Stimulated activated naive CD8-positive, alpha-beta T cell treated with anti-CD3 and anti-CD28 coated beads, Interleukin-15, Interleukin-2, amounts not matched to agents 100 U/mL and 50 U/mL, for 24 hours (primary cell): ENCODE measurements around the gene HECW1.

Source experiments
- ATAC-seq: fragments of 150-1000 bp; cut with Tn5 transposase; one replicate; pipeline ENCODE4 v1.10.0; 2021
- DNase-seq: peaks from one replicate; pipeline ENCODE4 v3.0.0; 2021

HECW1 gene

GRCh38 chr7:43439631-43440401 is 327.4 kb downstream of the HECW1 start:
- peak; percentile 40 for ATAC-seq
- peak; percentile 71 for DNase-seq

DNA sequence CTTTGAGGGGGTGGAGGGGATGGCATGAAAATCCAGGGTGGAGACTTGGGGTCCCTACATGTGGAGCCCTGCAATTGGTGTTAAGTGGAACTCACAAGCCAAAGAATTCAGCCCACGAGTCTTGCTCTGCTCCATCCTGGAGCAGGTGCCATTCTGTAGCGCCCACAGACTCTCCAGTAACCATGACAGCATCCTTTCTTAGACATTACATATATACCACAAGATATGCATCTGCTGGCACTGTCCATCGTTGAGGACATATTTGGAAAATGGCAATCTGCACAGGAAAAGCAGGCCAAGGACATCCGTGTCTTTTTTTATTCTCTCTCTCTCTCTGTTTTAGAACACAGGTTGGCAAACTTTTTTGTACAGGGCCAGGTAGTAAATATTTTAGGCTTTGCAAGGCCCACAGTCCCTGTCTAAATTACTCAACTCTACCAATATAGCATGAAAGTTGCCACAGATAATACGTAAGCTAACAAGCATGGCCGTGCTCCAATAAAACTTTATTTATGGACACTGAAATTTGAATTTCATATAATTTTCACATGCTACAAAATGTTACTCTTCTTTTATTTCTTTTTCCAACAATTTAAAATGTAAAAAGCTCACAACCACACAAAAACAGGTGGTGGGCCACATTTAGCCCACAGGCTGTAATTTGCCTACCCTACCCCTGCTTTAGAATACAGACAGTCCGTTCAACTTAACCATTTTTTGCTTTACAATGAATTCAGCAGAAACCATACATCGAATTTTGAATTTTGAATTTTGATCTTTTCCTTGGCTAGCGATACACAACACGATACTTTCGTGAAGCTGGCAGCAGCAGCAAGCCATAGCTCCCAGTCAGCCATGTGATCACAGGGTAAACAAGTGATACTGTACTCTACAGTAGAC is 329.0 kb downstream of the HECW1 start:
- ATAC-seq (no peak), DNase-seq (no peak)

DNA sequence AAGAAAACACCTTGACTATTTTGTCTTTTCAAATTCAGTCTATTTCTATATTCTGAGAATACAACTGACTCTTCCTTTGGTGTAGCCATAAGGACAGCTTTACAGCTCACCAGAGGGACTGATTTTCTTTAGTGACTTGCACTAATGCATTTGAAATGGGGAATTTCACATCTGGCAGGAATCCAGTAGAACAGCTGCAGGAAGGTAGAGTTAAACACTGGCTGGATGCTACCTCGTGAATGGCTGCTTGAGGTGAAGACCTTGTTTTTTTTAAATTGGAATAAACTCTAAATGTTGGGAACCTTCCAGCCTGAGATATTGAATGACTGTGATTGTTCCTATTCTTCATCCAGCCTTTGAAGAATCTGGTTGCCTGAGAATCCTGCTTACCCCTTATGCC is 330.9 kb downstream of the HECW1 start:
- DNase-seq, result no peak
- no peak for ATAC-seq

GRCh38 chr7:43444711-43445578 is 332.5 kb downstream of the HECW1 start:
- ATAC-seq (no peak), DNase-seq (no peak)

- ATAC-seq, result no peak
Observed at GRCh38 chr7:43449577-43449976, 337.1 kb downstream of the HECW1 start.

GRCh38 chr7:43450894-43451293 is 338.4 kb downstream of the HECW1 start:
- DNase-seq (no peak), ATAC-seq (no peak)

More at GRCh38 chr7:43449577-43449976, 337.1 kb downstream of the HECW1 start:
- DNase-seq, result no peak

DNA sequence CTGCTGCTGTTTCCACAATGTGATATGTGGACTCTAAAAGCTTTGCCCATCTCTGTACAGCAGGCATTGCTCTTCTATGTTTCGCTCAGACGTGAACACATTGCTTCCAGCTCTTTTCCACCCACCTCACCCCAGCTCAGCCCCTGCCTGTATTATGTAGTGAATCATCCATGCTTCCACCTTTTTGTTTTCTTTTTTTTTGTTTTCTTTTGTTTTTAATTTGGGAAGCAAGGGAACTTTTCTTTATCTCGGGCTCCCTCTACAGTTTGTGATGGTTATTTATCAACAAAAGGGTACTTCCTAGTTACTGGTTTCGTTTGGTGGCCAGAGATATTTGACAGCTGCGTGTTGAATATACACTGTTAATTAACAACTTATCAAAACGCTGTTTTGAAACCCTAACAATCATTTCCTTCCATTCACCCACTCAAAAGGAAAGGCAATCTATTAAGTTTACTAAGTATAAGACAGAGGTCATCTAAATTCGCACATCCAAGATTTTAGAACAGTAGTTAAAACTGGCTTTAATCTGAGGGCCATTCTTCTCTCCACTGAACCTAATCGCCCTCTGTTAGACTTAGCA is 342.6 kb downstream of the HECW1 start:
- no peak for DNase-seq
- no peak for ATAC-seq

- ATAC-seq (no peak), DNase-seq (no peak)
Observed at GRCh38 chr7:43456200-43456599, 343.8 kb downstream of the HECW1 start.

- no peak for ATAC-seq
Observed at GRCh38 chr7:43458330-43459018, 346.0 kb downstream of the HECW1 start.

DNA sequence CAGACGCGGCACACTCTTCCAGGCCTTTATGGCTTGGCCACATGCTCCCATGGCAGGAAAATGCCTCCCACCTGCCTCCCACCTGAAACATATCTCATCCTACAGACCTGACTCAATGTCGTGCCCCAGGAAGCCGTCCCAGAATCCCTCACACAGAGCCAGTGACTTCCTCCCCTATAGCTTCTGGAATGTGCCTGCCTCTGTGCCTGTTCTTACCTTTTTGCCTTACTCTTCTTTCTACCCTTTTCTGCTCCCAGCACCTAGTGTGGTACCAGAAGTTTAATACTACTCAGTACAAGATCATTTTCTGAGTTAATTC is 346.5 kb downstream of the HECW1 start:
- DNase-seq (no peak), ATAC-seq (no peak)

More at GRCh38 chr7:43458330-43459018, 346.0 kb downstream of the HECW1 start:
- no peak for DNase-seq

- ATAC-seq, result no peak
Observed at GRCh38 chr7:43460733-43461348, 348.4 kb downstream of the HECW1 start.

GRCh38 chr7:43461349-43462024 is 349.0 kb downstream of the HECW1 start:
- ATAC-seq (no peak), DNase-seq (no peak)

More at GRCh38 chr7:43460733-43461348, 348.4 kb downstream of the HECW1 start:
- no peak for DNase-seq

- DNase-seq (no peak), ATAC-seq (no peak)
Observed at GRCh38 chr7:43462836-43463235, 350.4 kb downstream of the HECW1 start.

DNA sequence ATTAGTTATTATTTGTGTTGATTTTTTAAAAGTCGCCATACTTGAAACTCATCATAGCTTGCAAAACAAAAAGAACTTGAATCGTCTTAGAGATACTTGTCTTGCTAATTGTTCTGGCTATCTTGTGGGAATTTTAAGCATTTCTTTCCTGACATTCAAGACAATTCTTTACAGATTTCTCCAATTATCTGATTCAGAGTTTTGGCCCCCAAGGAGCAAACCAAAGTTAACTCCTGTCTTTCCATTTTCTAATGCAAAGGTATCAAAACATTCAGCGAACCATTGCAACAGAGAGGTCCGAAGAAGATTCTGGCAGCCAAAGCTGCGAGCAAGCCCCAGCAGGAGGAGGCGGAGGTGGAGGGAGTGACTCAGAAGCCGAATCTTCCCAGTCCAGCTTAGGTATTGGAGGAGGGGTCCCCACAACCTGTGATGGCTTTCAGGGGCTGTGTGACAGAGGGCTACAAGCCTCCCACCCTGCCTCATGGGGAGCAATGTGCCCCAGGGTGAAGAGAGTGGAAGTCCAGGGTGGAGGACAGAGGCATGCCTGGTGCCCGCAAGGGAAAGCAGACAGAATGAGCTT is 351.0 kb downstream of the HECW1 start:
- ATAC-seq, result no peak
- no peak for DNase-seq

DNA sequence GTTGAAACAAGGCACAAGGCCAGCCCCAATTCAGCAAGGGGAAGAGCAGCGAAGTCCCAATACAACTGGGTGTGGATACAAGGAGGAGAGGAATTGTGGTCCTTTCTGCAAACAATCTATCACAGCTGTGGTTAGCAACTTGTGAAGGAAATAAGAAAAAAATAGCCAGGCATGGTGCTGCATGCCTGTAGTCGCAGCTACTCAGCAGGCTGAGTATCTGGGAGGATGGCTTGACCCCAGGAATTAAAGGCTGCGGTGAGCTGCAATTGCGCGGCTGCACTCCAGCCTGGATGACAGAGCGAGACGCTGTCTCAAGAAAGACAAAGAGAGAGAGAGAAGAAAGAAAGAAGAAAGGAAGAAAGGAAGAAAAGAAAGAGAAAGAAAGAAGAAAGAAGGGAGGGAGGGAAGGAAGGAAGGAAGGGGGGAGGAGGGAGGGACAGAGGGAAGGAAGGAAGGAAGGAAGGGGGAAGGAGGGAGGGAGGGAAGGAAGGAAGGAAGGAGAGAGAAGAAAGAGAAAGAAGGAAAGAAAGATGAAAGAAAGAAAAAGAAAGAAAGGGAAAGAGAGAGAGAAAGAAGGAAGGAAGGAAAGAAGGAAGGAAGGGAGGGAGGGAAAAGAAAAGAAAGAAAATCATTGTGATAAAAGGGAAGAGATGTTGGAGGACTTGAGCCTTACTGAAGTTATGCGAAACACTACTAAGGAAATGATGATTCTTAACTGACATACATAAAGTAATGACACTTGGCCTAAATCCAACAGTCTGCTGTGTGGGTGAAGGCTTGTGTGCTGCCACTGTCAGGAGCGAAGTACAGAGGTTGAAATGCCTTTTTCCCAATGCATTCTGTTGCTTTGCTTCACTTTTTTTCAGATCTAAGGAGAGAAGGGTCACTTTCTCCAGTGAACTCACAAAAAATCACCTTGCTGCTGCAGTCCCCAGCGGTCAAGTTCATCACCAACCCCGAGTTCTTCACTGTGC is 353.4 kb downstream of the HECW1 start:
- DNase-seq (no peak), ATAC-seq (no peak)

- ATAC-seq (no peak), DNase-seq (no peak)
Observed at GRCh38 chr7:43467406-43467805, 355.0 kb downstream of the HECW1 start.

DNA sequence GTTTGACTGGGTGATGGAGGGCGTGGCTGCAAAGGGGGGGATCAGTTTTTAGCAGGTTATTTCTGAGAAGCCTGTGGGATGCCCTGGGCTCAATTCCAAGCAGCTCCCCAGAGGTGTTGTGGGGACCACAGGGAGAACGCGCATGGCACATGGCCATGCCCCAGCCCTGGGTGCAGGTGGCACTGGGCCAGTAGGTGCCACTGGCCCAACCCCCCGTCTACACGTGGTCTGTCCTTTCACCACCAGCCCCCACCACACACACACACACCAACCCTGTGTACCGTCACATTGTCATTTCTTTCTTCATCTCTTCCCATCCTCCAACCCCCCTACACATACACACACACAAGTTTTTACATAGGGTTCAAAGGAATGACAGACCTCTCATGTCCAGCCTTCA is 355.4 kb downstream of the HECW1 start:
- ATAC-seq, result no peak
- DNase-seq, result no peak

DNA sequence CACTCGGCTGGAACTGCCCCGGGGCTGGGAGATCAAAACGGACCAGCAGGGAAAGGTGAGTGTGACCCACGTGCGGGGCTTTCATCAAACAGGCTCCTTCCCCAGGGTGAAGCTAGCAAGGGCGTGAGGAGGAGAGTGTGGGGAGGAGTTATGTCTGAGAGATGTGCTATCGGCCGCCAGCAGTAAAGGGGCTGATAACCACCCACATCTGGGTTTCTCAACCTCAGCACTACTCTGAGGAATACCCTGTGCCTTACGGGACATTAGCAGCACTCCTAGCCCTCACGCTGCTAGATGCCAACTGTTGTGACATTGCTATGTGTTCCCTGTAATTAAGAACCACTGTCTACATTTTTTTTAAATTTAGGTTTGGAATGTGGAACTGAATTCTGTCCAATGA is 356.6 kb downstream of the HECW1 start:
- no peak for ATAC-seq
- DNase-seq, result no peak

- no peak for DNase-seq
Observed at GRCh38 chr7:43470110-43470509, 357.7 kb downstream of the HECW1 start.

More at GRCh38 chr7:43470110-43470509, 357.7 kb downstream of the HECW1 start:
- no peak for ATAC-seq
